IPS-20b (cell line): ENCODE measurements around the gene FCER1A.
"Not testable (repeated sequence)": the region's sequence is repeated elsewhere in the genome, so short reads cannot be mapped to it uniquely, and the experiment has no call there.

Source experiments
- H3K27ac ChIP-seq: one replicate; pipeline ENCODE4 v1.5.1; 2013; ENCODE audit warnings: low read length
- H3K27me3 ChIP-seq: 2 replicates; pipeline ENCODE4 v1.6.1; 2013; ENCODE audit warnings: mild to moderate bottlenecking, low read length, inconsistent platforms; ENCODE audit not compliant: insufficient read depth
- H3K36me3 ChIP-seq: 2 replicates; pipeline ENCODE4 v1.6.1; 2013; ENCODE audit warnings: low read depth, mild to moderate bottlenecking, inconsistent platforms, low read length, moderate library complexity; ENCODE audit not compliant: insufficient read depth
- H3K4me1 ChIP-seq: 2 replicates; pipeline ENCODE4 v1.6.1; 2013; ENCODE audit warnings: mild to moderate bottlenecking, control low read depth, inconsistent platforms, low read length, moderate library complexity; ENCODE audit not compliant: insufficient read depth
- H3K4me3 ChIP-seq: 2 replicates; pipeline ENCODE4 v1.5.1; 2013; ENCODE audit warnings: mild to moderate bottlenecking, low read length, inconsistent platforms
- H3K9ac ChIP-seq: 2 replicates; pipeline ENCODE4 v1.6.1; 2013; ENCODE audit warnings: low read depth, mild to moderate bottlenecking, inconsistent platforms, low read length, moderate library complexity
- H3K9me3 ChIP-seq: 2 replicates; pipeline ENCODE4 v1.6.1; 2013; ENCODE audit warnings: mild to moderate bottlenecking, low read depth, low read length, inconsistent platforms; ENCODE audit not compliant: insufficient read depth

The FCER1A gene

DNA sequence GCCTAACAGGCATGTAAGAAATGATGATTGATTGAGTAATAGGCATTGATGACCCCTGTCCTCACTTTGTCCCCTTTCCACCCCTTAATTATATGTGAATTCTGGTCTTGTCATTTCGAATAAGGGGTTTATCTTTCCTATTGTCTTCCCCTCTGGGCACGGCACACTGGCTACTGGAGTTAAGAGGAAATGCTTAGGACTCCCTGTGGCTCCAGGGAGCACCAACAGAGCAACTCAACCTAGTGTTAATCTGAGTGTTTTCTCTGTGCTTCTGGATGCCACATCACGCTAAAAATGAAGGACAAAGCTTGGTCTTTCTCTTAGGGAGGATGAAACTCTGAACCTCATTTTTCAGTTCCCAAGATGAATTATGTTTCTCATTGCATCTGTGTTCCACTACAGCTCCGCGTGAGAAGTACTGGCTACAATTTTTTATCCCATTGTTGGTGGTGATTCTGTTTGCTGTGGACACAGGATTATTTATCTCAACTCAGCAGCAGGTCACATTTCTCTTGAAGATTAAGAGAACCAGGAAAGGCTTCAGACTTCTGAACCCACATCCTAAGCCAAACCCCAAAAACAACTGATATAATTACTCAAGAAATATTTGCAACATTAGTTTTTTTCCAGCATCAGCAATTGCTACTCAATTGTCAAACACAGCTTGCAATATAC lies 5.3 kb downstream of the FCER1A start:
- H3K9ac ChIP-seq, result no peak overlapping the region
- H3K27me3 ChIP-seq, result no peaks in the 10 kb centered on the region
- no peak overlapping the region for H3K27ac ChIP-seq
- no peaks in the 10 kb centered on the region for H3K9me3 ChIP-seq
- no peaks in the 10 kb centered on the region for H3K36me3 ChIP-seq
- no peak overlapping the region; the same call in 1 of the 2 replicates for H3K4me3 ChIP-seq
- H3K4me1 ChIP-seq, result no peaks in the 10 kb centered on the region; the same call in 1 of the 2 replicates

DNA sequence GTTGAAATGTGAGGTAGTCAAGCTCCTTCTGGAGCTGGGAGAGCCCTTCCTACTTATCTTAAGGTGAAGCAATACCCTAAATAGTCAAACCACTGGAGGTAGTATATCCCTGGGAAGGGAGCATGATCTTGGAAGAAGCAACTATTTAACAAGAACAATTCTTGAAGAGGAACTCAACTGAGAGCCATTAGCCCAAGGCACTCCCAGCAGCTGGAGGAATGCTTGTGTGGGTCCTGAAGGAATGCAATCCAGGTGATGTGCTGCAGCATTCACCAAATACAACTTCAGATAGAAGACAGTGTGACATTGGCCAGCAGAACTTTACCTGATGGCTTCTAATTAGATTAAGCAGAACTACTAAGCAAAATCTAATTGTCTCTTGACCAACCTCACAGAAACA lies 9.5 kb downstream of the FCER1A start:
- Histone ChIP-seq H3K4me3 (no peak overlapping the region), H3K36me3 (no peaks in the 10 kb centered on the region), H3K27me3 (no peaks in the 10 kb centered on the region), H3K9me3 (no peaks in the 10 kb centered on the region), H3K27ac (no peak overlapping the region), H3K4me1 (no peaks in the 10 kb centered on the region; the same call in 1 of the 2 replicates), H3K9ac (no peak overlapping the region)

DNA sequence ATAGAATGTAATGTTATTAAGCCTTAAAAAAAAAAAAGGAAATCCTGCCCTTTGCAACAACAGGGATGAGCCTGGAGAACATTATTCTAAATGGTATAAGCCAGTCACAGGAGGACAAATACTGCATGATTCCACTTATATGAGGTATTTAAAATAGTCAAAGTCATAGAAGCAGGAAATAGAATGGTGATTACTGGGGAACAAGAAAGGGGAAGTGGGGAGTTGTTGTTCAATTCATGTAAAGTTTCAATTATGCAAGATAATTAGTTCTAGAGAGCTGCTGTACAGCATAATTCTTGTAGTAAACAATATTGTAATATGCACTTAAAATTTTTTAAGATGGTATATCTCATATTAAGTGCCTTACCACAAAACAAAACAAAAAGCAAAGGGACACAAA lies 13.2 kb downstream of the FCER1A start:
- no peak overlapping the region for H3K27ac ChIP-seq
- no peaks in the 10 kb centered on the region for H3K36me3 ChIP-seq

DNA sequence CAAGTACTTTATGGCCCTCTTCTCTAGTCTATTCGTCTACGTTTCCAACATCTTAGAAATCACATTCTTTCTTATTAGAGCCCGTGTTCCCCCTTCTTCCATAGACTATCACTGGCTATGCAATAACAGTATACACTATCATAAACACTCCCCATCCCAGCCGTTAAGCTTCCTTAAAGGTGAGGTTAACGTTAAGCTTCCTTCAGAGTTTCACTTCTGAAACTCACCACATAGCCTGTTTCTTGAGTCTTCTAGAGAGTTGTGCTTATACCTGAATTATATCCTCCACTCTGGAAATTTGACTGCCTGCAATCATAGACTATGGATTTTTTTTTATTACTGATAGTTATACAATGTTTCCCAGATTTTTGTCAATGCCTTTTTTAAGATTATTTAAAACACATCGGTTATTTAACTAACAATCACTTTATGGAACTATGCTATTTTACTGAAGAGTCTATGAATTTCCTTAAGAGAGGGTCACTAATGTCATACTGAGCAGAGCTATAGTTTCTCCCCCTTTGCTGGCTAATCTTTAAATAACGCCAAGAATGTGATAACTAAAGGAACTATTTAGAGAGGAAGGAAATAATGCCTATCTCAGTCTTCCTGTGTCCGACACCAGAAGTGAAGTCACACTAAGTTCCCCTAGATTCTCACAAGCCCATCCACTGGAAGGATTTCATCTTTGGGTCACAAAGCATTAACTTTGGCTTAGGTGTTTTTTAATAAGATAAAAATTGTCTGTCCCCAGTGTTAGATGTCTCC lies 16.8 kb downstream of the FCER1A start:
- Histone ChIP-seq H3K36me3 (no peaks in the 10 kb centered on the region), H3K27me3 (no peaks in the 10 kb centered on the region), H3K9ac (no peak overlapping the region), H3K4me3 (no peak overlapping the region), H3K4me1 (no peaks in the 10 kb centered on the region), H3K27ac (no peak overlapping the region), H3K9me3 (no peaks in the 10 kb centered on the region; the same call in 1 of the 2 replicates)

More for the DNA sequence above, 13.2 kb downstream of the FCER1A start:
- Histone ChIP-seq H3K9me3 (no peaks in the 10 kb centered on the region), H3K4me1 (no peaks in the 10 kb centered on the region), H3K4me3 (no peak overlapping the region), H3K9ac (no peak overlapping the region), H3K27me3 (no peaks in the 10 kb centered on the region)

DNA sequence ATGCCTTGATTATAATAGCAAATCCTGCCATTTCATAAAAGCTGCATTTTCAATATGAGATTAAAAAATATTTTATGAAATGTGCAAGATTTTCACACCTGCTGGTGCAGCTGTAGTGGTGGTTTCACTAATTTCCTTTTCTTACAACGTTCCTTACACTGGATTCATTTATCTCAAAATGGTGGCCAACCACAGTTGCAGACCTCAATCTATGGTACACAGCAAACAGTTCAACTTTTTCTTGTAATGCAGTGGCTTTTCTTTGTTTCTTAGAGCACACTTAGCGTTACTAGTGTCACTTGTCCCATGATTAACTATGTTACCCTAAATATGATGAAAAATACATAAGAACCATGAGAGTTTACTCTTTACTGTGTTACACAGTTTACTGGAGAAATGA lies 32.7 kb downstream of the FCER1A start:
- no peaks in the 10 kb centered on the region for H3K4me1 ChIP-seq
- H3K9me3 ChIP-seq, result no peaks in the 10 kb centered on the region
- H3K27me3 ChIP-seq, result no peaks in the 10 kb centered on the region
- no peak overlapping the region for H3K27ac ChIP-seq
- no peak overlapping the region for H3K9ac ChIP-seq
- no peak overlapping the region for H3K4me3 ChIP-seq
- H3K36me3 ChIP-seq, result no peaks in the 10 kb centered on the region

DNA sequence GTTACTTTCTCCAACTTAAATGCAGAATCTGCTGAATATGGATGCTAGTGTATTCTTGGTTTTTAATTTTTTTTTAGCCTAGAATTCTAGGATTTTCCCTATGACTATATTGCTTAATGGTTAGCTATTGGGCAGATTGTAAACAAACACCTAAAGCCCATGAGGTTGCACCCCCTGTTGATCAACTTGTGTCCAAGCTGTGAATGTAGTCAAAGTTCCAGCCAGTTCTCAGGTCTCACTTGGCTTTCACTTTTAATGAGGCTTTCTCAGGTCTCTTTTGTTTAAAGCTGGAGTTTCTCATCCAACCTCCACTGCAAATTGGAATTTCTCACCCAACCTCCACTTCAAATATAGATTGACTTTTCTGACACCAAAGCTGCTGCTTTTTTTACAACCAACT lies 35.9 kb downstream of the FCER1A start:
- H3K36me3 ChIP-seq, result no peaks in the 10 kb centered on the region
- H3K27ac ChIP-seq, result no peak overlapping the region
- H3K9me3 ChIP-seq, result no peaks in the 10 kb centered on the region
- no peaks in the 10 kb centered on the region for H3K4me1 ChIP-seq
- no peak overlapping the region for H3K9ac ChIP-seq
- H3K4me3 ChIP-seq, result no peak overlapping the region
- H3K27me3 ChIP-seq, result no peaks in the 10 kb centered on the region

DNA sequence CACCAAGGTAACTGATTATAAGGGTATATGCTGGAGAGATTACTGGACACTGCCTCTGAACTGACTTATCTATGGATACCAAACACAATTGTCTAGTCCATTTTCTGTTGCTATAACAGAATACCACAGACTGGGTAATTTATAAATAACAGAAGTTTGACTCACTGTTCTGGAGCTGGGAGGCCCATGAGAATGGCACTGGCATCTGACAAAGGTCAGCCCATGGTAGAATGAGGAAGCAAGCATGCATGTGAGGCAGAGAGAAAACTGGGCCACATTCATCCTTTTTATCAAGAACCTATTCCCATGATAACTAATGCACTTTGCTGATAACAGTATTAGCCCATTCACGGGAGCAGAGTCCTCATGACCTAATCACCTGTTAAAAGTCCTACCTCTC lies 37.4 kb downstream of the FCER1A start:
- no peaks in the 10 kb centered on the region for H3K27me3 ChIP-seq
- H3K9me3 ChIP-seq, result no peaks in the 10 kb centered on the region
- no peak overlapping the region for H3K27ac ChIP-seq
- H3K4me1 ChIP-seq, result no peaks in the 10 kb centered on the region
- H3K4me3 ChIP-seq, result no peak overlapping the region
- H3K36me3 ChIP-seq, result no peaks in the 10 kb centered on the region
- no peak overlapping the region for H3K9ac ChIP-seq

DNA sequence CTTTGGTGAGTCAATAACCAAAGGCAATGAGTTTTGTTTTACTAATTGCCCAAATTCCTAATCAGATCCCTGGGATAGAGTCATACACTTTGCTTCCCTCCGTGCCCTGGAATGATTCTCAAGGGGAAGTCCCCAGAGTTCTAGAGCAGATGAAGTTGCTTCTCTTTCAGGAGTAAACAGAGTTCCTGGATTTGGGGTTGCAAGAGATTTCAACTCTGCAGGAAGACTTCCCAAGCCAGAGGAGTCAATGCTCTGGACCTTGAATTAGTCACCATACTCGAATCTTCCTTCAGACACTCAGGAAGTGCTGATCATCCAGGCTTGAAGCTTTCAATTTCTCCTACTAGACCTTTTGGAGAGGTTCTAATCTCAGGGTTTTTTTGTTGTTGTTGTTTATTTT lies 39.6 kb downstream of the FCER1A start:
- H3K9ac ChIP-seq, result no peak overlapping the region
- H3K4me1 ChIP-seq, result no peaks in the 10 kb centered on the region
- H3K27me3 ChIP-seq, result no peaks in the 10 kb centered on the region
- H3K36me3 ChIP-seq, result no peaks in the 10 kb centered on the region
- H3K9me3 ChIP-seq, result no peaks in the 10 kb centered on the region
- no peak overlapping the region for H3K4me3 ChIP-seq
- no peak overlapping the region for H3K27ac ChIP-seq

DNA sequence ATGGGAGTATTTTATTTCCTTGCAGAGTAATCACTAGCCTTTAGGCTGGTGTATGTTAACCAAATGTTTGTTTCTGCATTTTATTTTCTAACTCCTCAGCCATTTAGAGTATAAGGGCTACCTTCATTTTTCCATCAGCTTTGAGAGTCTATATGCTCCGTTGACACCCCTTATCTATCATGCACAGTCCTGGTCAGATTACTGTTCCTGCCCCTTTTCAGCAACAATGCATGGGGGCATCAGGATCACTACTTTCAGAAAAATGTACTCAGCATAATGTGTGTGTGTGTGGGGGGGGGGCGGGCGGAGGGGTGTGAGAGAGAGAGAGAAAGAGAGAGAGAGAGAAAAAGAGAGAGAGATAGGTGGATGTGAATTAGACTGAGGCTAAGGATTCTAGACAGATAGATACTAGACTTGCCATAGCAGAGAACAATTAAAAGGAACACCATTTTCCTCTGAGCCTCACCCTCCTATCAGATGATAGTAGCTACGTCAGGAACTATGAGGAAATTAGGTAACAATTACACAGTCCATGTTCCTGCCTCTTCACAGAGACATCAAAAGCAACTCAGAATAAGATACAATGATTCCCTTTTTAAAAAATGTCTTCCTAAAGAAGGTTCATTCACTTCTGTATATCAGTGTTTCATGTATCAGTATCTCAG lies 40.8 kb downstream of the FCER1A start:
- Histone ChIP-seq H3K27me3 (no peaks in the 10 kb centered on the region), H3K27ac (no peak overlapping the region), H3K36me3 (no peaks in the 10 kb centered on the region), H3K9ac (no peak overlapping the region), H3K9me3 (no peaks in the 10 kb centered on the region), H3K4me3 (no peak overlapping the region), H3K4me1 (no peaks in the 10 kb centered on the region)

DNA sequence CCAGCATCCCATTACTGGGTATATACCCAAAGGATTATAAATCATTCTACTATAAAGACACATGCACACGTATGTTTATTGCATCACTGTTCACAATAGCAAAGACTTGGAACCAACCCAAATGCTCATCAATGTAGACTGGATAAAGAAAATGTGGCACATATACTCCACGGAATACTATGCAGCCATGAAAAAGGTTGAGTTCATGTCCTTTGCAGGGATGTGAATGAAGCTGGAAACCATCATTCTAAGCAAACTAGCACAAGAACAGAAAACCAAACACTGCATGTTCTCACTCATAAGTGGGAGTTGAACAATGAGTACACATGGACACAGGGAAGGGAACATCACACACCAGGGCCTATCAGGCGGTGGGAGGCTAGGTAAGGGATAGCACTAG lies 47.2 kb downstream of the FCER1A start:
- not testable (repeated sequence) for H3K36me3 ChIP-seq, H3K9ac ChIP-seq, H3K27ac ChIP-seq, H3K27me3 ChIP-seq, H3K9me3 ChIP-seq, H3K4me3 ChIP-seq, H3K4me1 ChIP-seq

DNA sequence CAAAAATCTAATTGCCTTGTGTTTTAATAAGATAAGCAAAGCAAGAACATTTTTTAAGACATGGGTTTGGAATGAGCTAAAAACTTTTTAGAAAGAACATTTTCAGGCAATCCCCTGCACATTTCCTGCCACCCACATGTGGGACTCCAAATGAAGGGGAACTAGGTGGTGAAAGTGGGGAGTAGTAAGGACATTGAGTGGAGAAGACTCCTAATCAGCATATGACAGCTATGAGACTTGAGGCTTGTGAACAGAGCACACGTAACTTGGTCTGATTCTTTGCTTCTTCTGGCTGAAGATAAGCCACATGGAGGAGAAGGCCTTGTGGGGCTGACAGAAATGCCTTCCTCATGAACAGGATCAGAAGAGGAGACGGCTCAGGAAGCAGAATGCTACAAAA lies 50.3 kb downstream of the FCER1A start:
- Histone ChIP-seq H3K9ac (no peak overlapping the region), H3K9me3 (no peaks in the 10 kb centered on the region), H3K27me3 (no peaks in the 10 kb centered on the region), H3K4me3 (no peak overlapping the region), H3K36me3 (no peaks in the 10 kb centered on the region), H3K4me1 (no peaks in the 10 kb centered on the region), H3K27ac (no peak overlapping the region)
